GM18868 (cell line): ENCODE data around the gene KCNQ1.
A peak's percentile ranks its signal among the peaks of the same experiment; 100 is the strongest.

Experiments
- ATAC-seq: cut with Tn5 transposase; IDR thresholded peaks from one replicate; pipeline ENCODE4 v1.9.1; 2021; ENCODE audit warnings: mild to moderate bottlenecking, moderate library complexity; ENCODE audit not compliant: unreplicated experiment

KCNQ1 gene, protein sequence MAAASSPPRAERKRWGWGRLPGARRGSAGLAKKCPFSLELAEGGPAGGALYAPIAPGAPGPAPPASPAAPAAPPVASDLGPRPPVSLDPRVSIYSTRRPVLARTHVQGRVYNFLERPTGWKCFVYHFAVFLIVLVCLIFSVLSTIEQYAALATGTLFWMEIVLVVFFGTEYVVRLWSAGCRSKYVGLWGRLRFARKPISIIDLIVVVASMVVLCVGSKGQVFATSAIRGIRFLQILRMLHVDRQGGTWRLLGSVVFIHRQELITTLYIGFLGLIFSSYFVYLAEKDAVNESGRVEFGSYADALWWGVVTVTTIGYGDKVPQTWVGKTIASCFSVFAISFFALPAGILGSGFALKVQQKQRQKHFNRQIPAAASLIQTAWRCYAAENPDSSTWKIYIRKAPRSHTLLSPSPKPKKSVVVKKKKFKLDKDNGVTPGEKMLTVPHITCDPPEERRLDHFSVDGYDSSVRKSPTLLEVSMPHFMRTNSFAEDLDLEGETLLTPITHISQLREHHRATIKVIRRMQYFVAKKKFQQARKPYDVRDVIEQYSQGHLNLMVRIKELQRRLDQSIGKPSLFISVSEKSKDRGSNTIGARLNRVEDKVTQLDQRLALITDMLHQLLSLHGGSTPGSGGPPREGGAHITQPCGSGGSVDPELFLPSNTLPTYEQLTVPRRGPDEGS

DNA sequence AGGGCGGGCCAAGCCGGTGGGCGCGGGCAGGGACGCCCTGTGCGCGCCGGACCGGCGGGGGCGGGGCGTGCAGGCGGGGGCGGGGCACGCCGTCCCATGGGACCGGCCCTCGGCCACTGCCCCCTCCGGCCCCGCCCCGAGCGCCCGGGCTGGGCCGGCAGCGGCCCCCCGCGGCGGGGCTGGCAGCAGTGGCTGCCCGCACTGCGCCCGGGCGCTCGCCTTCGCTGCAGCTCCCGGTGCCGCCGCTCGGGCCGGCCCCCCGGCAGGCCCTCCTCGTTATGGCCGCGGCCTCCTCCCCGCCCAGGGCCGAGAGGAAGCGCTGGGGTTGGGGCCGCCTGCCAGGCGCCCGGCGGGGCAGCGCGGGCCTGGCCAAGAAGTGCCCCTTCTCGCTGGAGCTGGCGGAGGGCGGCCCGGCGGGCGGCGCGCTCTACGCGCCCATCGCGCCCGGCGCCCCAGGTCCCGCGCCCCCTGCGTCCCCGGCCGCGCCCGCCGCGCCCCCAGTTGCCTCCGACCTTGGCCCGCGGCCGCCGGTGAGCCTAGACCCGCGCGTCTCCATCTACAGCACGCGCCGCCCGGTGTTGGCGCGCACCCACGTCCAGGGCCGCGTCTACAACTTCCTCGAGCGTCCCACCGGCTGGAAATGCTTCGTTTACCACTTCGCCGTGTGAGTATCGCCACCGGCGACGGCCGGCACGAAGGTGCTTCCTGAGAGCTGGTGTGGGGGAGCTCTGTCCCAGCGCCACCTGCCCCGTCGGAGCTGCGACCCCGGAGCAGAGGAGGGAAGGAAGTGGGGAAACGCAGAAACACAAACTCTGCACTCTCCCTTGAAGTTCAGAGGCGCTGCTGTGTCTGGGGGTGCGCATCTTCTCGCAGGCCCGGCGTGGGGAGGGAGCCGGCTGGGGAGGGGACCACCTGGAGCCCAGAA is at the start of gene KCNQ1:
KCNQ1 (plus strand) TSS at position 188 of the 925 bp plus-strand sequence; CDS start at position 279, 91 bp downstream.
- no peak for ATAC-seq

DNA sequence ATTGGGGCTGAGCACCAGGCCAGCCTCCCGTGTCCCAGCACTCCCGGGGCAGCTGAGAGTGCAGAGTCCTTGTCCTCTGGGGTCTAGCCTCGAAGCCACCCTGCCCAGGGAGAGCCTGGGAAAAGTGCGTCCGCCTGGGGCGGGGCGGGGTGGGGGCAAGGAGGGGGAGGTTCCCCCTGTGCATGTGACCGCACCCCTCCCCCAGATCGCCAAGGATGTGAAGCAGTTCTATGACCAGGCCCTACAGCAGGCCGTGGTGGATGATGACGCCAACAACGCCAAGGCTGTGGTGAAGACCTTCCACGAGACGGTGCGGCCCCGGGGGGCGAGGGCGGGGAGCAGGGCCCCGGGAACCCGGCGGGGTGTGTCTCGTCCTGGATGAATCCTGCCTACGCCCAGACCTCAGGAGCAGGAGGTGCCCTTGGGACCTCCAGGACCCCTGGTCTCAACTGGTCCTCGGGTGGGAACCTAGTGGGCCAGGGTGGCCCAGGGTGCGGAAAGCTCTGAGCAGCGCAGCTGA is 49.5 kb upstream of the KCNQ1 start:
- ATAC-seq = no peak

DNA sequence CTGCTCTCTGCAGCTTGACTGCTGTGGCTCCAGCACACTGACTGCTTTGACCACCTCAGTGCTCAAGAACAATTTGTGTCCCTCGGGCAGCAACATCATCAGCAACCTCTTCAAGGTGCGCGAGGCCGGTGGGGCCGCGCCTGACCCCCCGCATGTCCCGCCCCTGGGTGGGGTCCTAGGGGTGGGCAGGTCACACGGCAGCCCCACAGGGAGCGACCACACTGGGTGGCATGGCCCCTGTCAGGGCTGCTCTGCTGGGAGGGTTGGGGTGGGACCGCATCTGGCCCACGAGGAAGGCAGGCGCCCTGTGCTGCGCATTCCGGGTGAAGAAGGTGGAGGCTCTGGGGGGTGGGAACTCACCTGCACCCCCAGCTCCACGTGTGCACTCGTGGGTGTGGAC is 49.0 kb upstream of the KCNQ1 start:
- ATAC-seq = no peak

DNA sequence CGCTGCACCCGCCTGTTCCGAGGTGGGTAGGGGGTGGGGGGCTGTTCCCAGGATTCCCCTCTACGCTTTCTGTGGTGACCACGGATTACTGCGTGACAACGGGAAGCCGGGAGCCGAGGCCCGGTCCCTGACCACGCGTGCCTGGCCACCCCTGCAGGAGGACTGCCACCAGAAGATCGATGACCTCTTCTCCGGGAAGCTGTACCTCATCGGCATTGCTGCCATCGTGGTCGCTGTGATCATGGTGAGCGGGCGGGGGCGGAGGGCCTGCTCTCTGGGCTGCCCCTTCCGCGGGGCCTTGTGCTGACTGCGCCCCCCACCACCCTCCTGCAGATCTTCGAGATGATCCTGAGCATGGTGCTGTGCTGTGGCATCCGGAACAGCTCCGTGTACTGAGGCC is 48.3 kb upstream of the KCNQ1 start:
- no peak for ATAC-seq

DNA sequence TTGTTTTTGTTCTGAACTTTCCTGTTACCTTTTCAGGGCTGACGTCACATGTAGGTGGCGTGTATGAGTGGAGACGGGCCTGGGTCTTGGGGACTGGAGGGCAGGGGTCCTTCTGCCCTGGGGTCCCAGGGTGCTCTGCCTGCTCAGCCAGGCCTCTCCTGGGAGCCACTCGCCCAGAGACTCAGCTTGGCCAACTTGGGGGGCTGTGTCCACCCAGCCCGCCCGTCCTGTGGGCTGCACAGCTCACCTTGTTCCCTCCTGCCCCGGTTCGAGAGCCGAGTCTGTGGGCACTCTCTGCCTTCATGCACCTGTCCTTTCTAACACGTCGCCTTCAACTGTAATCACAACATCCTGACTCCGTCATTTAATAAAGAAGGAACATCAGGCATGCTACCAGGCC is 47.8 kb upstream of the KCNQ1 start:
- no peak for ATAC-seq

DNA sequence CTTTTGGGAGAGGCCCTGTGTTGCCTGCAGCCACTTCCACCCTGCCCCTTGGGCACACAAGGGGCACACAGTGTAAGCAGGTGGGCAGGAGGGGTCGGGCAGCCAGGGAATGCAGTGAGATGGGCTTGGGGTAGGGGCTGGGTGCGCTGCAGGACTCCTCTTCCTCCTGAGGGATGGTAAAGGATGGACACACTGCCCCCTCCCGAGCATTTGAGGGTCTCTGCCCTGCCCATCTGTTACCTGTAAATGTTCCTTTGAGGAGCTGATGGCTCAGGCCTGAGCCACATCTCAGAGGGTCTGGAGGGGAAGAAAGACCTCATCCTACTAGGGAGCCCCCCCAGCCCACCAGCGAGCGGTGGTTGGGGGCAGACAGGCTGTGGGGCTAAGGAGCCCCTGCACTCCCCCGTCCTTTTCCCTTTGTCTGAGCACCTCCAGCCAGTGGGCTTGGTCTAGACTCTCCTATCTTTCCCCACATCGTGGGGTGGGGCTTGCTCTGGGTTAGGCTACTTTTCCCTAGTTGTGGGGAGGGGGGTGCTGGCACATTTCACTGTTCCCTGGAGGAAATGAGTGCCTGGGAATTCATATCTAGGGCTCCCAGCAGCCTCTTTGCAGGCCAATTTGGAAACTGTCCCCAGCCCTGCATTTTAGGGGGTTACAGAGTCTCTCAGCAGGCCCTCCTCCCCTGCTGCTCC is 46.0 kb upstream of the KCNQ1 start:
- ATAC-seq = no peak

DNA sequence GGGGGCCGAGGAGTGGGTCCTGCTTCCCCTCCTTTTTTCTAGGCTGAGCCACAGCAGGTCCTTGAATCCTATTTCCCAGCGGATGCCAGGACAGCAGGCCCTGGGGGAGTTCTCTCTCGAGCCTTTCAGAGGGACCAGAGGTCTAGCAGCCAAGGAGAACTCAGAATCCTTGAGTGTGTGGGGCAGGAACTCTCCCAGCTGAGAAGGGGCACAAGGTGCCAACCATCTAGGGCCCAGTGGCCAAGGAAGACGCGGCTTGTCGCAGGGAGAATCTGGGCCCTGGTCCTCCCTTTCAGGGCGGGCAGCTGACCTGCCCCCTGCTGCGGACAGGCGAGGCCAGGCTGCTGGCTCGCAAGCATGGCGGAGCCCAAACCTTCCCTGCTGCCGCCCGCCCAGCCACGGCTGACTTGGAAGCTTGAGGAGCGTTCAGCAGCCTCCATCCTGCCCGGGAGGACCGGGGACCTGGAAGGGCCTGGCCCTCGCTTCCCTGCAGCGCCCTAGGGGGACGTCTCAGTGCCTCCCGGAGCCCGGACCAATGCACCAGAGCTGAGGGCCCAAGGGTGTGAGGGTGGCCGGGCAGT is 45.2 kb upstream of the KCNQ1 start:
- ATAC-seq = peak; percentile 1

DNA sequence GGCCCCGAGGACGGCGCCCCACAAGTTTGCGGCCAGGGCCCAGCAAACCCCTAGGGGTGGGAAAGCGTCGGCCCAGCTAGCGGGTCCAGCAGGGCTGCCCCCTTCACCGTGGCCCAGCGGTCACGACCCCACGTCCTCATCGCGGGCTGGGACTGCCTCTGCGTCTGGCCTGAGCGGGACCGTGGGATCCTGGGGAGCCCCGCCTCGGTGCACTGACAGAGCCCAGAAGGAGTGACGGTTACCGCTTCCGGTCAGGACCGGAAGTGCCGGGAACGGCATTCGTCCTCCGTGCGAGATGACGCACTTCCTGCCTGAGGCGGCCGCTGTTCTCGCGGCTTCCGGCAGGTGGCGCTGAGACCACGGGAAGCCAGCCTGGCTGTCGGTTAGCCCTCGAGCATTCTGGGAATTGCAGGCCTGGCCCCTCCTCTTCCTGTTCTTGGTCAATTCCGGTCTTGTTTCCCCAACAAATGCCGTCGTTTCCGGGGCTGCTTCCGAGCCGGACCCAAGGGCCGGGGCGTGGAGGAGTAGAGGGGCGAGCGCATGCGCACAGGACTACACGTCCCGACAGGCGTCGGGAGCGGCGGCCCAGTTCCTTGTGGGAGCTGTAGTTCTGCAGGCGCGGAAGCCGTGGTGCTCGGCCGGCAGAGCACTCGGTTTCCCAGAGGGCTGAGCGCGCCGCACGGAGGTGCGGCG is 44.6 kb upstream of the KCNQ1 start, which contains the start of gene TSSC4:
TSSC4 (plus strand) TSS at position 682 of the 693 bp plus-strand sequence. CDS start 1,884 bp downstream, outside the sequence.
- ATAC-seq = peak; percentile 80

DNA sequence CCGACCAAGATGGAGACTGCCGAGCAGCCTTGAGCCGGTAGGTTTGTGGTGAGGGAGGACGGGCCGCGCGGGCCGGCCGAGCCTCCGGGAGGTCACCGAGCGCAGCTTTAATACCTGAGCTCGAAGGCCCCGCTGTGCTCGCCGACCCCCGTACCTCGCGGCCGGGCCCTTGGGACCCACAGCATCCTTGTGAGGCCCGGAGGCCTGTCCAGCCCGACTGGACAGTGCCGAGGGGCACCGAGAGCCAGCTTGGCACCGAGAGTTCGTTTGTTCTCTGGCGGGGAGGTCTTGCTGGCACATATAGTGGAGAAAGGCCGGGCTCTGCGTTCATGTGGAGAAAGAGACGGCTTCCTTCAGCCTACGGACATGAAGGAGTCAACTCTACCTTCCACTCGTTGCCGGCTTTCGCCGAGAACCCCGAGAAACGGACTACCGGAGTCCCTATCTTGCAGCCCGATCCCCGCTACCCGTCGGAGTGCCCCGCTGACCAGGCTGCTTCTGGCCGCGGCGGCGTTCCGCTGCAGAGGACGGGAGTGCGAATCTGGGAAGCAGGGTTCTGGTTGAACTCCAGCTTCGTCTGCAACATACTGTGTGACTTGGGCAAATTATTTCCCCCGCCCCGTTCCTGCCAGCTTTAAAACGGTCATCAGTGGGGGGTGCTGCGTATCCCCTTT is 43.9 kb upstream of the KCNQ1 start:
- no peak for ATAC-seq

DNA sequence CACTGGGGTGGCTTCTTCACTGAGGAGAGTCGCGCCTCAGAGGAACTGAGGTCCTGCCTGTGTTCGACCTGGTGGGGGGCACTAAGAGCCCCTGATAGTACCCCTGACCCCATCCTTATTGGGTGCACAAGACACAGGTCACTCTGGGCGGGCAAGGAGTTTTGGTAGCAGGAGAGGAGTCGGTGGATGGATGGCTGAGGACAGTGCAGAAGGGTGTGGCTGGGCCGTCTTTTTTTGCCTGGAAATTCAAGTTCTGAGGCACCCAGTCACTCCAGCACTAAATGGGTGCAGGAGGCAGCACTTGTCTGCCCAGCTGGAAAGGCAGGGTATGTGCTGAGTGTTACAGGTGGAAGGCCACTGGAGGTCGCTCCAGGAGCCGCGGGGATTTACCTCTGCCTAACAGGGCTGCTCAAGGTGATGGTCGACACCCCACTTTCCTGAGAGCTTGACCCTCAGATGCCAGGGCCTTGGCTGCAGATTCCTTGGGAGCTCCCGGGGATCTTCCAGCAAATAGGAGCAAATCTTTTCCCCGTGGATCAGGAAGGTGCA is 43.3 kb upstream of the KCNQ1 start:
- no peak for ATAC-seq

DNA sequence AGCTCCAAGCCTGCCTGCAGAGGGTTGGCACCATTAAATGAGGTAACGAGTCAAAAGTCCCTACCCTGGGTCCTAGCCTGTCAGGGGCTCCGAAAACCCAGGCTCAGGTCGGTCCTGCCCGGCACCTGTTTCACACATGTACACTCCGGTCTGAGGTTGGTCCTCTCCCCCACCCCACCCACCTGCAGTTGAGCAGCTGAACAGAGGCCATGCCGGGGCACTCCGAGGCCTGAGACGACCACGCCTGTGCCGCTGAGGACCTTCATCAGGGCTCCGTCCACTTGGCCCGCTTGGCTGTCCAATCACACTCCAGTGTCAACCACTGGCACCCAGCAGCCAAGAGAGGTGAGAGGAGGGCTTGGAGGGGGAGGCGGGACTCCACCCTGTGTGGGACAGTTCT is 42.7 kb upstream of the KCNQ1 start:
- ATAC-seq = no peak

DNA sequence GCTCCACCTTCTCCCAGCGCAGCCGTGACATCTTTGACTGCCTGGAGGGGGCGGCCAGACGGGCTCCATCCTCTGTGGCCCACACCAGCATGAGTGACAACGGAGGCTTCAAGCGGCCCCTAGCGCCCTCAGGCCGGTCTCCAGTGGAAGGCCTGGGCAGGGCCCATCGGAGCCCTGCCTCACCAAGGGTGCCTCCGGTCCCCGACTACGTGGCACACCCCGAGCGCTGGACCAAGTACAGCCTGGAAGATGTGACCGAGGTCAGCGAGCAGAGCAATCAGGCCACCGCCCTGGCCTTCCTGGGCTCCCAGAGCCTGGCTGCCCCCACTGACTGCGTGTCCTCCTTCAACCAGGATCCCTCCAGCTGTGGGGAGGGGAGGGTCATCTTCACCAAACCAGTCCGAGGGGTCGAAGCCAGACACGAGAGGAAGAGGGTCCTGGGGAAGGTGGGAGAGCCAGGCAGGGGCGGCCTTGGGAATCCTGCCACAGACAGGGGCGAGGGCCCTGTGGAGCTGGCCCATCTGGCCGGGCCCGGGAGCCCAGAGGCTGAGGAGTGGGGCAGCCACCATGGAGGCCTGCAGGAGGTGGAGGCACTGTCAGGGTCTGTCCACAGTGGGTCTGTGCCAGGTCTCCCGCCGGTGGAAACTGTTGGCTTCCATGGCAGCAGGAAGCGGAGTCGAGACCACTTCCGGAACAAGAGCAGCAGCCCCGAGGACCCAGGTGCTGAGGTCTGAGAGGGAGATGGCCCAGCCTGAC is 41.7 kb upstream of the KCNQ1 start:
- ATAC-seq = no peak

DNA sequence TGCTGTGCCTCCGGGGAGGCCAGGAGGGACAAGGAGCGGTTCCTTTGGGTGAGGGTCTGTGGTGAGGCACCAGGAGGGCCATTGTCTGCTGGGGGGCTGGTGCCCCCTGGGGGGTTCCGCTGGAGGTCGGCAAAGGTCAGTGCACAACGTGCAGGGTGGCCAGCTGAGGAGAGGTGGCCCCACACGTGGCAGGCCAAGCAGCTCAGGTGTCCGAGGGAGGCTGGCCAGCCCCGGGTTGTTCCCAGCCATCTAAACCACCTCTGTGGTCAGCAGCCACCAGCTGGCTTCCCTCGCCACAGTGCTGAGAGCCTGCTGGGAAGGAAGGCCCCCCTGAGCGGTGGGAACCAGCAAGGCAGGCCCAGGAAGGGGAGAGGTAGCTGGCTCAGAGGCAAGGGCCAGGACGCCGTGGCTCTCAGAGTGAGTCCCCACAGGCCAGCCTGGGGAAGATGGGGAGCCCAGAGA is 40.0 kb upstream of the KCNQ1 start:
- no peak for ATAC-seq

DNA sequence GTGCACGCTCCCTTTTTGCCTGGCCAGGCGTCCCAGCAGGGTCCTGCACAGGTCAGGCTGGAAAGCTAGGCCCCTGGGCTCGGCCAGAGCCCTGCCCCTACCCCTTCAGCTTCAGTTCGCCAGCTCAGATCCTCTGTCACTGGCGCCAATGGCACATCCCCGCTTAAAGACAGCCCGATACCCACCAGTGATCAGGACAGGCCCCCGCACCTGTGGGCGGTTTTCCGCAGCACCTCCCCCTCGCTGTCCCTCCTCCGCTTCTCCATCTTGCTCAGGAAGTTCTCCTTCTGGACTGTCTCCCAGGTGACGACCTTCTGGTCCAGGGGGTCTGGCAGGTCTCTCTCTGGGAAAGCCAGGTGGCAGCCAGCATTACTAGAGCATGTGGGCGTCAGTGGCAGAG is 38.4 kb upstream of the KCNQ1 start:
- no peak for ATAC-seq

DNA sequence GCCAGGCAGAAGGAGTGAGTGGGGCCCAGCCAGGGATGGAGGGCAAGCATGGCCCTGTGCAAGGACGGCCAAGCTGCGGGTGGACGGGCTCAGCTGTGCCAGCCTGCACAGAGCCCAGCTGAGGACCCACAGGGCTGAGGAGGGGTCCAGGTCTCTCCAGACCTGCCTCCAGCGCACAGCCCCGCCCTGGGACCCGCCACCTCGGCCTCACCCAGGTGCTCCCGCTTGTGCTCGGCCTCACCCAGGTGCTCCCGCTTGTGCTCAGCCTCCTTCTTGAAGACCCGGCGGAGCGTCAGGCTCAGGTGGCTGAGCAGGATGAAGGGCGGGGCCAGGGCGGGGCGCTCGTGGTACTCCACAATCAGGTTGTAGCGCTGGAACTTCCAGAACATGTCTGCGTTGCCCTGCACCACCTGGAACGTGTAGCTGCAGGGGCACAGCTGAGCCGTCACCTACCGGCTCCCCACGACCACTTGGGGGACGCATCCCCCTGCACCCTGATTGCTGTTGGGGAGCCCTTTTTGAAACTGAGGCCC is 37.9 kb upstream of the KCNQ1 start:
- no peak for ATAC-seq

DNA sequence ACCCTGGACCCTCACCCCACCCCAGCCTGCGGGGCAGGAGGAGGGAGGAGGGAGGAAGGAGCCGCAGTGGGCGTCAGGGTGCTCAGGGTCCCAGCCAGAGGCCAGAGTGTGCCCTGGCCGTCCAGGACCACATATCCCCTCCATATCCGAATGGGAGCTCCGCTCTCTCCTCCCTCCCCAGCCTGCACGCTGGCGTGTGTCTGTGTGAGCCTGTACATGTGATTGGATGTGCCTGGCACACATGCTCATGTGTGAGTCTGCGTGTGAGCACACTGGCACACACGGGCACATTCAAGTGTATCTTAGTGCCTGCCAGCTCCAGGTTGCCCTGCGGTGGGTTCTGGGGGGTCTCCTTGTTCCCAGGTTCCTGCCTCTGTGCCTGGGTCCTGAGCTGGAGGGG is 36.1 kb upstream of the KCNQ1 start:
- ATAC-seq = no peak

DNA sequence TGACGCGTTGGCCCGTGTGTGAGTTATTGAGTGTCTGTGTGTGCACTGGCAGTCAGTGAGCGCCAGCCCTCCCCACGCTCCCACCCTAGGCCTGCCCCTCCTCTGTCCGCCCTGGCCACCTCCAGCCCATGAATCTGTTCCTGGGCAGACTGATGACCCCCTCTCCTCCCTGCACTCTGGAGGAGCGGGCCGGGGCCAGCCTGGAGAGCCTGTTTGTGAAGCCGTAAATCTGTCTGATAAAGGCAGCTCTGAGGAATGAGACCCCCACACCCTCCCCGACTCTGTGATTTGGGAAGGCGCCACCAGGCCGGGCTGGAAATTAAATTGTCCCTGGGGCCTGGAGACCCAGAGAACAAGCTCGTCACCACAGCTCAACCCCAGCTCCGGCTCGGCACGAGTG is 35.7 kb upstream of the KCNQ1 start:
- no peak for ATAC-seq
